Measurements from ENCODE around the gene KLK10.

DNA sequence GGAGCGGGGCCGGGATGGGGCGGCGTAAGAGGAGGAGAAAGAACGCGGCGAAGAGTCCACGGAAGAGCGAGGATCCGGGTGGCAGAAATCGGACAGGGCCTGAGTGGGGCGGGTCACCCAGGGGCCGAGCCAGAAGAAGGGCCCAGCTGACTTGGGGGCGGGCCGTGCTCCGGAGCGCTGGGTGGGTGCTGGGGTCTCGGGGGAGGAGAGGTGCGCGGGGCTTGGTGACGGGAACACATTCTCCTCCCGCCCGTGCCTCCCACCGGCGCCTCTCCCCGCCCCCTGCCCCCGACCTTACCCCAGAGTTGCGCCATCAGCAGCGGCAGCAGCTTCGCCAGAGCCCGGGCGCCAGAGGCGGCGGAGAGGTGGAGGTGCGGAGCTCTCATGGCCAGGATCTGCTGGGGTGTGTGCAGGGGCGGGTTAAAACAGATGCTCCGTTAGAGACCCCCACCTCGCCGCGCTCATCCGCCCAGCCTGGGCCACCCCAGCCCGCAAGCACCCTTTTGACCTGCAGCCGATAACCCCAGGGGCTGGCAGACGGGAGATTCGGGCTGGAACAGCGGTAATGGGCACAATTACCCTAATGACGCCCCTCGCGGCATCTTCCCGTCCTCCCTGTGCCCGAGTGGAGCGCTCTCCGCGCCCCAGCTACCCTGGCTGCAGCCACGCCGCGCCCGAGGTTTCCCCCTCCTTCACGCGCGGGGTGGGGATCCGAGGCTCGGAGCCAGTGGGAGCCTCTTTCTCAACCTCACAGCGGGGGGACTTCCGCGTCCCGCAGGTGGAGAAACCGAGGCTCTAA, 565 bp downstream of the KLK10 start:
- TF ChIP-seq POLR2A (IDR thresholded peaks at IDR 0.05; ENCODE audit: low read depth) (no peak), EP300 (IDR thresholded peaks at IDR 0.05) (no peak), POLR2AphosphoS5 (IDR thresholded peaks at IDR 0.05) (no peak)

All from esophagus muscularis mucosa (tissue), 3 donors.